ENCODE data around the gene NADSYN1. TPM values are rescaled to one million over a fixed set of nuclear protein-coding genes. Genes with fewer than 3 reads are reported as not detected.

The NADSYN1 gene
- total RNA-seq, 1 donor from 2014 or later, result 27.7 TPM

DNA sequence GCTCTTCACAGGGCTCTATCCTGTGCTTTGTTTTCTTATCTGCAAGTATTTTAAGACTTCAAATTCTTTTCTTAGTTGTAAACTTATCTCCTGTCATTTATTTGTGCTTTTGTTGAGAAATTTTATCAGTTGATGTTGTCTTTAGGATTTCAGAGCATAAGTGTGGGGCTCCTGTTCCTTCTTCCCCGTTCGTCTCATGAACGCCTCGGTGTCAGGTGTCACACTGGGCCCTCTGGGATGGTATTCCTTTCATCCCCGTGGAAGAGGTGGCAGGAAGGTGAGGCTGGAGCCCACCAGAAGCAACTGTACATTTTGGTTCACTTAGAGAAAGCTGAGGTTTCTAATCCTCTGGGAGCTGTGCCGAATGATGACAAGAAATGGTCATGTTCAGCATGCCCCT lies 17.9 kb downstream of the NADSYN1 start:
- no peak overlapping the region for H3K27ac ChIP-seq (ENCODE audit: low read depth, low read length)
- no peak overlapping the region for H3K4me3 ChIP-seq (ENCODE audit: low read length in 3 of 3)
- H3K9me3 ChIP-seq (ENCODE audit: control insufficient read depth in 3 of 3, low read length in 3 of 3), result no peaks in the 10 kb centered on the region
- no peaks in the 10 kb centered on the region for H3K27me3 ChIP-seq (ENCODE audit: control insufficient read depth in 3 of 3, insufficient read depth in 3 of 3, low read length in 3 of 3)
- H3K36me3 ChIP-seq (ENCODE audit: control insufficient read depth in 3 of 3, insufficient read depth in 3 of 3, low read length in 3 of 3), result peaks cover 33 to 41% (median 40%) of the 10 kb centered on the region in 3 donors
- no peak overlapping the region for H3K9ac ChIP-seq (ENCODE audit: low read depth in 1 of 3, low read length in 3 of 3)
- H3K4me1 ChIP-seq (ENCODE audit: control insufficient read depth in 3 of 3, insufficient read depth in 3 of 3, low read length in 3 of 3), result no peaks in the 10 kb centered on the region

DNA sequence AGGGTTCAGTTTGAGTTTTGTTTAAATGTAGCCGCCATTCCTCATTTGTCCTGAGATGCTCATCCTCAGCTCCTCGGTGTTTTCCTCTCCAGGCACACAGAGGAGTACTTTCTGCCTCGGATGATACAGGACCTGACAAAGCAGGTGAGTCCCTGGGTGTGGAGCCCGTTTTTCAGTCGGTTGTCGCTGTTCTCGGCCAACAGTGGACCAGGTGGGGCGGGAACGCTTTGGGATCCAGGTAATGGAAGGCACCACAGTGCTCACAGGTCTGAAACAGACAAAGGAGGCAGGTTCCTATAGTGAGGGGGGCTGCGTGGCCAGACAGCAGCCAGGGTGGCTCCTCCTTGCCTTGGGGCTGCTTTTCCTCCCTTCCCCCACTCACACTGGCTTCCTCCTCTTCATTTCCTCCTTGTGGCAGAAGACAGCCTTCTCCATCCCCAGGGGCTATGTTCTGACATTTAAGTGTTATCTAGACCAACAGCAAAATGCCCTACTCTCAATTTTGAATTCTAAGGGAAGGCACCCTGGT lies 19.4 kb downstream of the NADSYN1 start:
- Histone ChIP-seq H3K27ac (ENCODE audit: low read depth, low read length) (no peak overlapping the region), H3K4me1 (ENCODE audit: control insufficient read depth in 3 of 3, insufficient read depth in 3 of 3, low read length in 3 of 3) (no peaks in the 10 kb centered on the region), H3K9me3 (ENCODE audit: control insufficient read depth in 3 of 3, low read length in 3 of 3) (no peaks in the 10 kb centered on the region), H3K27me3 (ENCODE audit: control insufficient read depth in 3 of 3, insufficient read depth in 3 of 3, low read length in 3 of 3) (no peaks in the 10 kb centered on the region), H3K36me3 (ENCODE audit: control insufficient read depth in 3 of 3, insufficient read depth in 3 of 3, low read length in 3 of 3) (peaks cover 34 to 51% (median 48%) of the 10 kb centered on the region in 3 donors), H3K9ac (ENCODE audit: low read depth in 1 of 3, low read length in 3 of 3) (no peak overlapping the region), H3K4me3 (ENCODE audit: low read length in 3 of 3) (no peak overlapping the region)

DNA sequence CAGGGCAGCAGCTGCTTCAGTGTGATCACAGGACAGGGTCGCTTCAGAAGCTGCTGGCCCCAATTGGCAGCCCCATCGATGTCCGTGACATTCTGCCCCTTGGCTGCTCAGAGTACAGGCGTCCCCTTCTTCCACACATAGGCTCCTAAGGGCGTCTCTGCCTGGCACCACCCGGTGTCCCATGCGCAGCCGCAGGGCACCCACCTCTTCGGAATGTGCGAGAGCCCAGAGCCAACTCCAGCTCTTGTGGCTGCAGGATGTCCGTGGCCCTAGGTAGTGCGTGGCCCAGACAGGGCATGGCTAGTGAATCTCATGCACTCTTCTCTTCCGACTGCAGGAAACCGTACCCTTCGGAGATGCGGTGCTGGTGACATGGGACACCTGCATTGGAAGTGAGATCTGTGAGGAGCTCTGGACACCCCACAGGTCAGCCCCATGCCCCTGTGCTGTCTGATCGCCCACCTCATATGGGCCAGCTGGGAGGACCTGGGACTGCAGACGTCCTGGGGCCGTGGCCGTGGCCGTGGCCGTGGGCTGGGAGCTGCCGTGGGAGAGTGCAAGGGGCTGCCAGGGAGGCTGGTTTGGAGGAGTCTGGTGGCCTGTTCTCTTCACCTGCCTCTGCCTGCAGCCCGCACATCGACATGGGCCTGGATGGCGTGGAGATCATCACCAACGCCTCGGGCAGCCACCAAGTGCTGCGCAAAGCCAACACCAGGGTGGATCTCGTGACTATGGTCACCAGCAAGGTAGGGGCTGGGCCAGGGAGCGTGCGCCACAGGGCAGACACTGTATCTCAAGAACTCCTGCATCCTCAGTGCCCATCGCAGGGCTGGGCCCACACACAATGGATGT lies 20.2 kb downstream of the NADSYN1 start:
- Histone ChIP-seq H3K36me3 (ENCODE audit: control insufficient read depth in 3 of 3, insufficient read depth in 3 of 3, low read length in 3 of 3) (peaks cover 39 to 55% (median 52%) of the 10 kb centered on the region in 3 donors), H3K27ac (ENCODE audit: low read depth, low read length) (no peak overlapping the region), H3K27me3 (ENCODE audit: control insufficient read depth in 3 of 3, insufficient read depth in 3 of 3, low read length in 3 of 3) (no peaks in the 10 kb centered on the region), H3K9me3 (ENCODE audit: control insufficient read depth in 3 of 3, low read length in 3 of 3) (no peaks in the 10 kb centered on the region), H3K4me1 (ENCODE audit: control insufficient read depth in 3 of 3, insufficient read depth in 3 of 3, low read length in 3 of 3) (no peaks in the 10 kb centered on the region), H3K4me3 (ENCODE audit: low read length in 3 of 3) (no peak overlapping the region), H3K9ac (ENCODE audit: low read depth in 1 of 3, low read length in 3 of 3) (no peak overlapping the region)

GRCh38 chr11:71473793-71474080 lies 20.7 kb downstream of the NADSYN1 start:
- peaks cover 43 to 59% (median 56%) of the 10 kb centered on the region in 3 donors for H3K36me3 ChIP-seq (ENCODE audit: control insufficient read depth in 3 of 3, insufficient read depth in 3 of 3, low read length in 3 of 3)
- no peak overlapping the region for H3K4me3 ChIP-seq (ENCODE audit: low read length in 3 of 3)
- H3K4me1 ChIP-seq (ENCODE audit: control insufficient read depth in 3 of 3, insufficient read depth in 3 of 3, low read length in 3 of 3), result no peaks in the 10 kb centered on the region
- H3K9me3 ChIP-seq (ENCODE audit: control insufficient read depth in 3 of 3, low read length in 3 of 3), result no peaks in the 10 kb centered on the region
- no peaks in the 10 kb centered on the region for H3K27me3 ChIP-seq (ENCODE audit: control insufficient read depth in 3 of 3, insufficient read depth in 3 of 3, low read length in 3 of 3)
- no peak overlapping the region for H3K9ac ChIP-seq (ENCODE audit: low read depth in 1 of 3, low read length in 3 of 3)
- H3K27ac ChIP-seq (ENCODE audit: low read depth, low read length), result no peak overlapping the region

DNA sequence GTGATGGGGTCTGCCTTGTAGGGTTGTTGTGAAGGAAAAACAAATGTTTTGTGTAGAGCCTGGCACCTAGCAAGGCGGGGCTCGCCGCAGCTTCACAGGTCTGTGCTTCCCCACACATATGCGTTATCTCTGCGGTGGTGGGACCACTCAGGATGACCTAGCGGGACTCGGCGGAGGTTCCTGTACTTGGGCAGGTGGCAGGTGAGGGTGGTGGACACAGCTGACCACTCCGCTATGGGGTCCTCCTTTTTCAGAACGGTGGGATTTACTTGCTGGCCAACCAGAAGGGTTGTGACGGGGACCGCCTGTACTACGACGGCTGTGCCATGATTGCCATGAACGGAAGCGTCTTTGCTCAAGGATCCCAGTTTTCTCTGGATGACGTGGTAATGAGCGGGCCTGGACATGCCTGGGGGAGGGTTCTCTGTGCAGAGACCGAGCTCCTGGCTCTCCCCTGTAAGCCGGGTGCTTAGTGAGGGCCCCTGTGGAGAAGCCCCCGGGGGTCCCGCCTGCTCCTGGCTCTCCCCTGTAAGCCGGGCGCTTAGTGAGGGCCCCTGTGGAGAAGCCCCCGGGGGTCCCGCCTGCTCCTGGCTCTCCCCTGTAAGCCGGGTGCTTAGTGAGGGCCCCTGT lies 21.3 kb downstream of the NADSYN1 start:
- no peak overlapping the region for H3K4me3 ChIP-seq (ENCODE audit: low read length in 3 of 3)
- no peak overlapping the region for H3K9ac ChIP-seq (ENCODE audit: low read depth in 1 of 3, low read length in 3 of 3)
- no peaks in the 10 kb centered on the region for H3K4me1 ChIP-seq (ENCODE audit: control insufficient read depth in 3 of 3, insufficient read depth in 3 of 3, low read length in 3 of 3)
- no peaks in the 10 kb centered on the region for H3K9me3 ChIP-seq (ENCODE audit: control insufficient read depth in 3 of 3, low read length in 3 of 3)
- no peak overlapping the region for H3K27ac ChIP-seq (ENCODE audit: low read depth, low read length)
- no peaks in the 10 kb centered on the region for H3K27me3 ChIP-seq (ENCODE audit: control insufficient read depth in 3 of 3, insufficient read depth in 3 of 3, low read length in 3 of 3)
- H3K36me3 ChIP-seq (ENCODE audit: control insufficient read depth in 3 of 3, insufficient read depth in 3 of 3, low read length in 3 of 3), result peaks cover 46 to 62% (median 58%) of the 10 kb centered on the region in 3 donors

GRCh38 chr11:71474771-71475483 lies 21.9 kb downstream of the NADSYN1 start:
- H3K36me3 ChIP-seq (ENCODE audit: control insufficient read depth in 3 of 3, insufficient read depth in 3 of 3, low read length in 3 of 3), result peaks cover 51 to 69% (median 65%) of the 10 kb centered on the region in 3 donors

DNA sequence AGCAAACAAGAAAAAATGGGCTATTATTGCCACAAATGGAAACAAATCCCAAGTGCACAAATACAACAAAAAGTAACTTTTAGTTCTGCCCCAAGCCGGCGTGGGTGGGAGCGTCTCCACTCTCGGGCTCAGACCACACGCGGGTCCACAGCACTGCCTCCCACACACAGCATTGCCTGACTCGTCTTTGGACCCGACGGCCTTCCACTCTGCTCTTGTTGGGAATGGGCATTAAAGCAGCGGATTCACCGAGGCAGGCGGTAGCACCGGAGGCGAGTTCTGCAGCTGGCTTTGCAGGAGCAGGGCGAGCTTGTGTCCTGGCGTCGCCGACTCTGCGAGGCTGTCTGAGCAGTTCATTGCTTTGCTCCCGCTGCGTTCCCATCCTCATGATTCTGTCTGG lies 23.0 kb downstream of the NADSYN1 start:
- Histone ChIP-seq H3K27me3 (ENCODE audit: control insufficient read depth in 3 of 3, insufficient read depth in 3 of 3, low read length in 3 of 3) (no peaks in the 10 kb centered on the region), H3K27ac (ENCODE audit: low read depth, low read length) (no peak overlapping the region), H3K9me3 (ENCODE audit: control insufficient read depth in 3 of 3, low read length in 3 of 3) (no peaks in the 10 kb centered on the region), H3K36me3 (ENCODE audit: control insufficient read depth in 3 of 3, insufficient read depth in 3 of 3, low read length in 3 of 3) (peaks cover 58 to 80% (median 74%) of the 10 kb centered on the region in 3 donors), H3K4me3 (ENCODE audit: low read length in 3 of 3) (no peak overlapping the region), H3K9ac (ENCODE audit: low read depth in 1 of 3, low read length in 3 of 3) (no peak overlapping the region), H3K4me1 (ENCODE audit: control insufficient read depth in 3 of 3, insufficient read depth in 3 of 3, low read length in 3 of 3) (no peaks in the 10 kb centered on the region)

More at GRCh38 chr11:71474771-71475483, 21.9 kb downstream of the NADSYN1 start:
- H3K4me1 ChIP-seq (ENCODE audit: control insufficient read depth in 3 of 3, insufficient read depth in 3 of 3, low read length in 3 of 3), result no peaks in the 10 kb centered on the region
- no peaks in the 10 kb centered on the region for H3K9me3 ChIP-seq (ENCODE audit: control insufficient read depth in 3 of 3, low read length in 3 of 3)
- no peak overlapping the region for H3K9ac ChIP-seq (ENCODE audit: low read depth in 1 of 3, low read length in 3 of 3)
- no peaks in the 10 kb centered on the region for H3K27me3 ChIP-seq (ENCODE audit: control insufficient read depth in 3 of 3, insufficient read depth in 3 of 3, low read length in 3 of 3)
- no peak overlapping the region for H3K27ac ChIP-seq (ENCODE audit: low read depth, low read length)
- H3K4me3 ChIP-seq (ENCODE audit: low read length in 3 of 3), result no peak overlapping the region

- no peaks in the 10 kb centered on the region for H3K9me3 ChIP-seq (ENCODE audit: control insufficient read depth in 3 of 3, low read length in 3 of 3)
- H3K4me3 ChIP-seq (ENCODE audit: low read length in 3 of 3), result no peak overlapping the region
- no peaks in the 10 kb centered on the region for H3K27me3 ChIP-seq (ENCODE audit: control insufficient read depth in 3 of 3, insufficient read depth in 3 of 3, low read length in 3 of 3)
- H3K27ac ChIP-seq (ENCODE audit: low read depth, low read length), result no peak overlapping the region
- no peaks in the 10 kb centered on the region for H3K4me1 ChIP-seq (ENCODE audit: control insufficient read depth in 3 of 3, insufficient read depth in 3 of 3, low read length in 3 of 3)
- H3K36me3 ChIP-seq (ENCODE audit: control insufficient read depth in 3 of 3, insufficient read depth in 3 of 3, low read length in 3 of 3), result peaks cover 68 to 83% (median 81%) of the 10 kb centered on the region in 3 donors
- H3K9ac ChIP-seq (ENCODE audit: low read depth in 1 of 3, low read length in 3 of 3), result no peak overlapping the region
These were observed 24.1 kb downstream of the NADSYN1 start for GRCh38 chr11:71476926-71477640.

GRCh38 chr11:71477641-71478527 lies 24.9 kb downstream of the NADSYN1 start:
- H3K36me3 ChIP-seq (ENCODE audit: control insufficient read depth in 3 of 3, insufficient read depth in 3 of 3, low read length in 3 of 3), result peaks cover 67 to 81% (median 80%) of the 10 kb centered on the region in 3 donors
- H3K9me3 ChIP-seq (ENCODE audit: control insufficient read depth in 3 of 3, low read length in 3 of 3), result no peaks in the 10 kb centered on the region
- no peak overlapping the region for H3K27ac ChIP-seq (ENCODE audit: low read depth, low read length)
- no peak overlapping the region for H3K9ac ChIP-seq (ENCODE audit: low read depth in 1 of 3, low read length in 3 of 3)
- H3K4me3 ChIP-seq (ENCODE audit: low read length in 3 of 3), result no peak overlapping the region
- no peaks in the 10 kb centered on the region for H3K27me3 ChIP-seq (ENCODE audit: control insufficient read depth in 3 of 3, insufficient read depth in 3 of 3, low read length in 3 of 3)
- H3K4me1 ChIP-seq (ENCODE audit: control insufficient read depth in 3 of 3, insufficient read depth in 3 of 3, low read length in 3 of 3), result no peaks in the 10 kb centered on the region
